CD4-positive, alpha-beta T cell treated with Interleukin-17A for 4 hours (primary cell): Measurements from ENCODE around the gene MED13L.

Source experiments
- DNase-seq: peaks from one replicate; pipeline ENCODE4 v3.0.0-alpha.2; 2020; ENCODE audit warnings: mixed read lengths

The MED13L gene

GRCh38 chr12:116077431-116077830 is 200.1 kb downstream of the MED13L start:
- no peak for DNase-seq

DNA sequence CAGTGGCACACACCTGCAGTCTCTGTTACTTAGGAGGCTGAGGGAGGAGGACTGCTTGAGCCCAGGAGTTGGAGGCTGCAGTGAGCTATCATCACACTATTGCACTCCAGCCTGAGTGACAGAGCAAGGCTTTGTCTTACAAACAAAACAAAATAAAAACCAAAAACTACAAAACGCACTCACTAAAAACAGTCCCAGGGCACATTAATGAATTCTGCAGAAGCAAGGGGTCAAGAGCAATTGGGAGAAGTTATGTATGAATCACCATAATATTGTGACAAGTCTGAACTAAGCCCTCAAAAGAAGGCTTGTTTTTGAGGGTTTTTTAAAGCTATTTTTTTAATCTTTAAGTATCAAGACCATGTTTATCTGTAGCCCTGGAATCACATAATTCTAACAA is 201.1 kb downstream of the MED13L start:
- no peak for DNase-seq

- no peak for DNase-seq
Observed at GRCh38 chr12:116074686-116075085, 202.8 kb downstream of the MED13L start.

GRCh38 chr12:116071555-116072230 is 205.8 kb downstream of the MED13L start:
- no peak for DNase-seq

DNA sequence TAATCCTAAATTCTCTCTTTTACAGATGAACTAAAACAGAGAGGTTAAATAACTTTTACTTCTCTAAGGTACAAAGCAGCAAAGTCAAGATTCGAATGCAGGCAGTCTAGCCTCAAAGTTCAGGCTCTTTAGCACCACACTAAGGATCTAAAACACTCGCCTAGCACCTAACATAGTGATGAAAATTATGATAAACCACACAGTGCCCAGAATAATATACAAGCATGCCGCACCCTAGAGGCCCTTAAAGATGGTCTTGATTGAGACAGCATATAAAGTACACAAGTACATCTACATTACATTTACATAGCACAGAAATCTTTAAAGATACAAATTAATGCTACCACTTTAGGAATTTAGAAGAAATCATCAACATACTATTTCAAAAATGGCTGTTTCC is 207.0 kb downstream of the MED13L start:
- no peak for DNase-seq

- no peak for DNase-seq
Observed at GRCh38 chr12:116069943-116070342, 207.6 kb downstream of the MED13L start.

GRCh38 chr12:116068853-116069252 is 208.6 kb downstream of the MED13L start:
- no peak for DNase-seq

DNA sequence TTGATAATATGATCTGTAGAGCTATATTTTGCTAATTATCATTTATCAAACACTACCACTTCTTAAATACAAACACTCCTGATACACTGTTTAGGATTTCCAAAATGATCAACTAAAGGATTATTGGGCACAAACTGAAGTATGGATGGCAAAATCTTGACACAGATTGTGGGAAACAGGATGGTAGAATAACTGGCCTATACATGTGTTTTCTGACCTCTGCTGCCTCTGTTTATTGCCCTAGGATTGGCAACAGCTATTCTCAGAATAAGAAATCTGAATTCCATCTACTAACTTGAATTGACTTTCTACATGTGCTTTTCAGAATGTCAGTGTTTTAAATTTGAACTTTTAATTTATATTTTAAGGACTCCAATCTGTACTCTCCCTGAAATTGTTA is 209.1 kb downstream of the MED13L start:
- no peak for DNase-seq

DNA sequence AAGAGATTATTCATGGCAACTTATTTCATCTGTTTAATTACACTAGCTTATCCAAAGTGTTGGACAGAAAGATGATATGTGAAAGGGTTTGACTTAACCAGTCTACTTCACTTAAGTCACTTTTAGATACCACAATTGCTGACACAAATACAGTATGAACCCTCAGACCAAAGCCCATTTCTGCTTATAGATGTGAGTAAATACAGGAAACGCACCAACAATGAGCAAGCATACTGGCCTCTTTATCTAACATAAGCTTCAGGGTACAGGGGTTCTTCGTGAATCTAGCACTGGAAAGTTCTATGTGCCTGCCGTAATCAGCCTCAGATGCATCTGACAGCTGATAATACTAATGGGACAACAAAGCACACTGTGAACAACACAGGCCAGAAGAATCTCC is 209.6 kb downstream of the MED13L start:
- no peak for DNase-seq

DNA sequence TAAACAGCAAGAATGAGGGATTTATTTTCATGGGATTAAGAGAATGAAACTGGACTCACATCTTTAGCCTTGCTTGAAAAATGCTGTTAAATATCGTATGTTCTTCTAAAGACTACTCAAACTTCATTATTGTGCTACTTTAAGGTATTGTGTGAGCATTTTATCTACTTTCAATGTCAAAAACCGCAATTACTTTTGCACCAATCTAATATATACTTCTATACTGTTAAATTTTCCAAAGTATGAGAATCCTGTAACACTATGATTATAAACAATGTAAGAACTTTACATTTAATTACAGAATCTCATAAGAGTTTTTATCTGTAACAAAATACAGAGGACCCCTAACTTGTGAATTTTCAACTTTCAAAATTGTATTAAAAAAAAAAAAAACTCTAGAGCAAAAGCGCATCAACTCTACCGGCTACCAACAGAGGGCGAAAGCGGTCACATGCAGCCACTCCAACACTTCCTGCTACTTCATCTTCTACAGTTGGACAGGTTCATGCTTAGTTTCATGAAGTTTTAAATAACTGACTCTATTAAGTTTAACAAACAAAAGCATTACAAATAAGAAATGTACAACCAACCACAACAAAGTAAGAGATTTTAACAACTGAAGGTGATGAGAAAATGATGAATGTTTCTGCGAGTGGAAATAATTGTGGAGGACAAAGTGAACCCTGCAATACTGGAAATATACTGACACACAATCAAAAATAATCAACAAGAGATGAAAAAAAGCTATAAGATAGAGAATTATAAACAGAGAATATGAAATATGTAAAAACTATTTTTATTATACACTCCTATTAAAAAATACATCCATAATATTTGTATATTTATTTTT is 210.9 kb downstream of the MED13L start:
- DNase-seq, result peak; percentile 69

DNA sequence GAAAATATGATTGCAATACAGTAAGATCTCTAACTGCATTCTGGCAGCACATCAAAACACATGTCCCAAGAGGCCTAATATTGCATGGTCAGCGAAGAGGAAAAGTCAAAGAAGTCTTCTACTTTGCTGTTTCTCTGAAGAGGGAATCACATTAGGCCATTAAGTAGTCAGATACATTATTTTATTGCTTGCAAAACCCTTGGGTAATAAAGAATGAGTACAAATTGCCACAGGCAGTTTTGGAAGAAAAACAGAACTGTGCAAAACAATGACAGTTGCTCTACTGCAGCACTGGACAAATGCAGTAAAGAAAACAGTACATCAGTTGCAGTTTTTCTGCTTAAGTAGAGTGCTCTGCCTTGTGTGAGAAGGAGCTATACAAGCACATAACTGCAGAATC is 211.9 kb downstream of the MED13L start:
- no peak for DNase-seq

DNA sequence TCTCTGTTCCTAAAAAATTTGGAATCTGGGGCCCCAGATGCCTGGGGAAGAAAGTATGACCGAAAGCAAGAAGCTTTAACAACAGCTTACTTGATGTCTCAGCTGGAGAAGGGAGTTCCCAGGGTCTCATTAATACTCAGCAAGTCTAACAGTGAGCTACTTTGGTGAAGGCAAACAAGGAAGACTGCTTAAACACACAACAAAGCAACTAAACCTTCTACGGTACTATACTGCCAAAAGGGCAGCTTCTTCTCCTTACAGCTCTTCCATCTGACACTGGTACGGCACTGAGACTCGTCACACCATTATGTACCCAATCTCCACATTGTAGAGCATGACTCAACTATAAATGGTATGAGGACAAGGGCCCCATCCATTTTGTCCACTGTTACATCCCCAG is 213.0 kb downstream of the MED13L start:
- no peak for DNase-seq

DNA sequence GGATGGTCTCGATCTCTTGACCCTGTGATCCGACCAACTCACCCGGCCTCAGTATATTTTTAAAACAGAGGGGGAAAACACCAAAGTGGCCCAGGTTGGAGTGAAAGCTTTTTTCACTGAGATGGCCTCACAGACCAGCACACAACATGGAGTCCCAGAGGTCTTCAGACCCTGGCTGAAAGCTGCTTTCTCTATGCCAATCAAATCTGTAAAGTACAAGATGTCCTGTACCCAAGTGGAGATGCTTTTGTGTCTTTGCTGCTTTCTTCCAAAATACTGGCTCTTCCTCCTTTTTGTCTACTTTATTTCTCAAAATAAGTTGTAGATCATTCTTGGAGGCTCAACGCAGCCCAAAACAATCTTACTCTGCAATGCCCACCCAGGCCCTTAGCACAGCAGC is 214.8 kb downstream of the MED13L start:
- no peak for DNase-seq

GRCh38 chr12:116060764-116061163 is 216.7 kb downstream of the MED13L start:
- DNase-seq, result no peak

DNA sequence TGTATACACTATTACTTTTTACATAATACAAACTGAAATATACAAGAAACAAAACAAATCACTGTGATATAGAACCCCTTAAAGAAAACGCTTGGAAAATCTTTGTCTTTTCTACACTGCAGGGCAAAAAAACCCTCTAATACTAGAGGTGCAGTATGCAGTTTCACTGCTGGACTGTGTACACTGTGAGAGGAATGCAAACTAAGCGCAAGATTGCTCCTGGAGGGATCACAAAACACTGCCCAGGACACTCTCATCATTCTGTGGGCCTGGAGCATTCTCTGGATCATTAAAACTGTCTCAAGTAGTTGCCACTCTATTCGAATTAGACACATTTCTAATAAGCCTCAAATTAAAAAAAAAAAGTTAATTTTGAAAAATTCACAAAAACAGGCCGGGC is 217.6 kb downstream of the MED13L start:
- DNase-seq, result no peak

- no peak for DNase-seq
Observed at GRCh38 chr12:116058574-116058973, 218.9 kb downstream of the MED13L start.

GRCh38 chr12:116057356-116057755 is 220.1 kb downstream of the MED13L start:
- DNase-seq, result no peak

GRCh38 chr12:116055895-116056607 is 221.4 kb downstream of the MED13L start:
- DNase-seq, result no peak

DNA sequence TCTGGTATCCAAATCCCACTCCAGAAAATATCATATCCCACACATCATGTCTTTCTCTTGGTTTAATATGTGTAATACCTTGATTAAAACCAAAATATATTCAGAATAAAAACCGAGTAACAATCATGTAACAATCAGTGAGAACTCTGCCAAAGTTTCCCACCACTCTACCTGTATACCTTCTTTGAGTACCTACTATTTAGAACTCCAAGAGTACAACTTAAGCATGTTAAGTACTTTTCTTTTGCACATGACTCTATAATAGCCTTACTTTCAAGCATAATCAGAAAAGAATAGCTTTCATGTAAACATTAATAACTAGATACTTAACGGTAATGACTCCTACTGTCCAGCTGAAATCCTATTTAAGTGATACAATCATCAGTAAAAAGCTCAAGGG is 223.2 kb downstream of the MED13L start:
- DNase-seq, result no peak

GRCh38 chr12:116053479-116054200 is 223.9 kb downstream of the MED13L start:
- no peak for DNase-seq

DNA sequence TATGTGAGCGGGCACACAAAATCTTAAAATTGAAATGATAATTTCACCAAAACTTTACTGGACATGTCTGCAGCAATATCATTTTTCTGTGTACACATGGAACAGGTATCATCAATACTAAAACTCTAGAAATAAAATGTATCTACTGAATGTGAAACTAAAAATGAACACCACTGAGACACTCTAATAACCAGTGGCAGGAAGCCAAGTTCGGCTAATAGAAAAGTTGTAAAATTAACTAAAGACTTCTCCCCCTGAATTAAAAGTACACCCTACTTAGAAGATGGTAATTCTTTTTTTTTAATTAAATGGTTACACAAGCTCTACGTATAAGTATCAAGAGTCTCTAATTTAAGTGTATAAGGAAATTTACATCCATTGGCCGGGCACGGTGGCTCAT is 227.2 kb downstream of the MED13L start:
- no peak for DNase-seq

DNA sequence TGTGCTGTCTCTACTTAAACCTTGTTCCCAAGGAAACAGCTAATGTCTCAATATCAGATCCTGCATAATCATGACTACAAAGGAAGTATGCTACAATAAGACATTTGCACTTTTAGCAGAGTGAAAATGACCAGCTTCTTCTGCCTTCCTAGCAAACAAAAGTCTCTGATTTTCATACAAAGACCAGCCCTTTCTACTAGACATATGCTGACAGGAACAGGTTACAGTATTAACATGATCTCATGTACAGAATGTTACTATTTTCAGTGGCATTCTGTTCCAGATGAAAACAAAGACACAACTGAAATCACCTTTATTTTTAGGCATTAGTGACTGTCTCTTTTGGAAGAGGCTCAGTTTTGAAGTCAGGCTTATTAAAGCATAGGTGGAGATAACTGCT is 228.6 kb downstream of the MED13L start:
- DNase-seq, result no peak

DNA sequence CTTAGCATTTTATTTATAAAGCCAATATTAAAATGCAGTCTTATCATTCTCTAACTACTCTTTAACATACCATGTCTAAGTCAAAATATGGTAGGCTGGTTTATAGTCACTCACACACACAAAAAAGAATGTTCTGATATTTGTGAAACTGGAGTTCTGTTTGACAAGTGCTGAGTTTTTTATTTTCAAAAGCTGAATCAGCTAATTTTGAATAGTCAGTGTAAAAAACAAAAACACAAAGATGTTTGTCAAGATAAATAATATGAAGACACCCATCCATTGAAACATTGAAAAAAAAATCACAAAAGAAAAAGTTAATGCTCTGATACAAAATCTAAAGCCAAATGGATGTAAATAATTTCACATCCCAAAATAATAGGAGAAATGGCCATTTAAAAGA is 231.5 kb downstream of the MED13L start:
- DNase-seq, result no peak
